ENCODE measurements around the gene CDC20. TPM values are rescaled to one million over a fixed set of nuclear protein-coding genes. Genes with fewer than 3 reads are reported as not detected.

Gene CDC20
- total RNA-seq, 2 donors from 2014 or later = 2.2 to 14.9 TPM

GRCh38 chr1:43387976-43388599 is 29.3 kb downstream of the CDC20 start:
- intact Hi-C loops (cut with DNase I) = no loop called here
- Histone ChIP-seq H3K9me3 (no peaks in the 10 kb centered on the region), H3K36me3 (peaks cover 13 to 19% of the 10 kb centered on the region in 2 donors), H3K4me1 (replicated peaks) (peaks cover 13% of the 10 kb centered on the region), H3K4me3 (no peak overlapping the region), H3K27me3 (replicated peaks; ENCODE audit: insufficient read depth) (no peaks in the 10 kb centered on the region), H3K27ac (peak overlapping the region in 1 of 2 donors; percentile 83)
- 53% methylated on average over 4 of the region's 4 CpGs for WGBS
- no peak for TF ChIP-seq POLR2AphosphoS5 (IDR thresholded peaks at IDR 0.05)
- TF ChIP-seq POLR2A (IDR thresholded peaks at IDR 0.05) = no peak
- no peak for TF ChIP-seq CTCF (IDR thresholded peaks at IDR 0.05)
- DNase-seq (ENCODE audit: low spot score) = no peak

- H3K27ac ChIP-seq = peak overlapping the region in 1 of 2 donors; percentile 83
- 31% methylated on average over 3 of the region's 3 CpGs for WGBS
- H3K9me3 ChIP-seq = no peaks in the 10 kb centered on the region
- peak overlapping the region; percentile 65 to 74 for H3K4me3 ChIP-seq
- H3K4me1 ChIP-seq (replicated peaks) = peaks cover 13% of the 10 kb centered on the region
- TF ChIP-seq POLR2A (IDR thresholded peaks at IDR 0.05) = no peak
- no peak for TF ChIP-seq CTCF (IDR thresholded peaks at IDR 0.05)
- TF ChIP-seq POLR2AphosphoS5 (IDR thresholded peaks at IDR 0.05) = no peak
- no peak for DNase-seq (ENCODE audit: low spot score)
- H3K36me3 ChIP-seq = peaks cover 13 to 19% of the 10 kb centered on the region in 2 donors
- intact Hi-C loops (cut with DNase I) = no loop called here
- no peaks in the 10 kb centered on the region for H3K27me3 ChIP-seq (replicated peaks; ENCODE audit: insufficient read depth)
Measured at GRCh38 chr1:43388613-43389012, 29.8 kb downstream of the CDC20 start.

DNA sequence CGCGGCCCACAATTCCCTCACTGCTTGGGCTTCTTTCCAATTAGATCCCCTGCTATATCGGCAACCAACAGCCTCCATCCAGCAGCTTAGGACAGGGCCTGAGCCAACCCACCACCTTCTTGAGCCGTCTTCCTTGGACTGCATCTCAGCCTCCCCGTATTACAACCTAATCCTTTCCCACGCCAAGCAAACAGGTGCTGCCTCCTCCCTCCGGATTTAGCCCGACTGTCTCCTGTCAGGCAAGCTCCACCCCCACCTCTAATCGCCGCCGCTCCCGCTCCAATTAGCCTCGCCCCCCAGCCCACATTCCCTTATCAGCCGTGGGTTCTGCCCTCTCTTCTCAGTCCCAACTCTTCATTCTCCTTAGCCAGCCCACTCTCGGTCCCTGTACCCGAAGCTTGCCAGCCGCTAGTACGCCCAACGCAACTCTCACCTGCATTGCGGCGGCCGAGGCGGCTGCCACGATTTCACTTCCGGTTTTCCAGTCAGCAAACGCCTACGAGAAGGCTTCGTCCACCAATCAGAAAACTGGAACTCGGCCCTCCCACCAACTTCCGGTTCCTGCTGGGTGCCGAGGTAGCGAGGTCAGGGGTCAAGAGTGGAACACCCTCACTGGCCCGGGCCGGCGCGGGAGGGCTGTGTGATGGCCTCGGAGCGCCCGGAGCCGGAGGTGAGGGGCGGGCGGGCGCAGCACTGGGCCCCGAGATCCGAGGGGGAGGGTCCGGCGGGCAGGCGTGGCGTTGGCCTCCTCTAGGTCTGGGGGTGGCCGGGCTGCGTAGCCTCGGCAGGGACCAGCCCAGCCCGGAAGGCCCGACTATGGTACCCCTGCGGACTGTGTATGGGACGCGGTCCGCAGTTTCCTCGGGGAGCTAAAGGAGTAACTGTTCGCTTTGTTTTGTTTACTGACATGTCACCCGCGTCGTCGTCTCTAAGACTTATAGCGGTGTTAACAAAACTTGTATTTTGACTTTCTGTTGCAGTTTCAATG is 30.8 kb downstream of the CDC20 start, which contains the start of the genes MED8 and SZT2:
TSS of gene MED8 (minus strand) at position 475 of the 988 bp plus-strand sequence. CDS start at position 439, 36 bp downstream.
TSS of gene SZT2 (plus strand) at position 574 of the 988 bp plus-strand sequence. CDS start at position 644, 70 bp downstream.
- Histone ChIP-seq H3K27me3 (replicated peaks; ENCODE audit: insufficient read depth) (no peaks in the 10 kb centered on the region), H3K4me3 (peak within 1 kb of the TSS; percentile 65 to 74), H3K9me3 (no peaks in the 10 kb centered on the region), H3K4me1 (replicated peaks) (peaks cover 10% of the 10 kb centered on the region), H3K27ac (peak within 1 kb of the TSS; percentile 83 to 85), H3K36me3 (peaks cover 12 to 15% of the 10 kb centered on the region in 2 donors)
- WGBS = under 1% methylated on average over 56 of the region's 65 CpGs
- TF ChIP-seq POLR2A (IDR thresholded peaks at IDR 0.05) (peak; percentile 68), POLR2AphosphoS5 (IDR thresholded peaks at IDR 0.05) (peak; percentile 96), CTCF (IDR thresholded peaks at IDR 0.05) (no peak)
- intact Hi-C loops (cut with DNase I) = no loop called here
- DNase-seq (ENCODE audit: low spot score) = peak; percentile 93

GRCh38 chr1:43392702-43393101 is 33.9 kb downstream of the CDC20 start:
- WGBS = 51% methylated on average over 3 of the region's 3 CpGs
- TF ChIP-seq CTCF (IDR thresholded peaks at IDR 0.05) (no peak), POLR2AphosphoS5 (IDR thresholded peaks at IDR 0.05) (no peak), POLR2A (IDR thresholded peaks at IDR 0.05) (no peak)
- intact Hi-C loops (cut with DNase I) = no loop called here
- no peaks in the 10 kb centered on the region for H3K36me3 ChIP-seq
- H3K4me3 ChIP-seq = no peak overlapping the region
- no peak for DNase-seq (ENCODE audit: low spot score)
- no peaks in the 10 kb centered on the region for H3K9me3 ChIP-seq
- peaks cover 24% of the 10 kb centered on the region for H3K4me1 ChIP-seq (replicated peaks)
- H3K27me3 ChIP-seq (replicated peaks; ENCODE audit: insufficient read depth) = no peaks in the 10 kb centered on the region
- H3K27ac ChIP-seq = no peak overlapping the region

Data from prostate gland (tissue), 2 donors.